GM12878 (cell line): Measurements from ENCODE around the gene TMEM88. TPM values are rescaled to one million over a fixed set of nuclear protein-coding genes. Genes with fewer than 3 reads are reported as not detected.

Experiments used
- BACH1 ChIP-seq: fragments of 450-650 bp; IDR thresholded peaks from 2 replicates; pipeline ENCODE4 v1.6.1; 2017; ENCODE audit warnings: mild to moderate bottlenecking, borderline replicate concordance
- BRCA1 ChIP-seq: IDR thresholded peaks from 2 replicates; pipeline ENCODE4 v1.6.1; 2011; ENCODE audit warnings: low read depth, low read length, improper control_type of control experiment
- CHD1 ChIP-seq: IDR thresholded peaks from 2 replicates; pipeline ENCODE4 v1.6.1; 2012; ENCODE audit warnings: low read depth, low read length, improper control_type of control experiment
- EED ChIP-seq: sonication (generic); IDR thresholded peaks from 2 replicates; pipeline ENCODE4 v1.6.1; 2016; ENCODE audit warnings: antibody characterized with exemption, low read depth
- FOXM1 ChIP-seq: IDR thresholded peaks from 2 replicates; pipeline ENCODE4 v1.6.1; 2012; ENCODE audit warnings: low read depth, mild to moderate bottlenecking, inconsistent platforms, low read length, moderate library complexity
- HDAC6 ChIP-seq: fragments of 200-600 bp; sonication (generic); IDR thresholded peaks from one replicate; pipeline ENCODE4 v1.8.0; 2017; ENCODE audit warnings: antibody characterized with exemption; ENCODE audit not compliant: unreplicated experiment
- IKZF2 ChIP-seq, 2 experiments: fragments of 450-650 bp; IDR thresholded peaks; 2 replicates each; pipeline ENCODE4 v1.6.1; 2017; ENCODE audit warnings: mild to moderate bottlenecking in 2 of 2, moderate library complexity in 2 of 2
- IRF5 ChIP-seq: fragments of 450-650 bp; IDR thresholded peaks from 2 replicates; pipeline ENCODE4 v1.6.1; 2017; ENCODE audit warnings: borderline replicate concordance
- MYB ChIP-seq: fragments of 150-350 bp; IDR thresholded peaks from 2 replicates; pipeline ENCODE4 v1.6.1; 2014; ENCODE audit warnings: mild to moderate bottlenecking, low read depth, low read length, borderline replicate concordance
- MYC ChIP-seq: IDR thresholded peaks from 2 replicates; pipeline ENCODE4 v1.6.1; 2011; ENCODE audit warnings: mild to moderate bottlenecking, low read length, moderate library complexity, inconsistent platforms; ENCODE audit not compliant: insufficient read depth, insufficient replicate concordance, insufficient read length, severe bottlenecking
- NBN ChIP-seq: fragments of 450-650 bp; IDR thresholded peaks from 2 replicates; pipeline ENCODE4 v1.6.1; 2016
- NFIC ChIP-seq: IDR thresholded peaks from 2 replicates; pipeline ENCODE4 v1.6.1; 2012; ENCODE audit warnings: low read depth, mild to moderate bottlenecking, inconsistent platforms, low read length, moderate library complexity
- NFXL1 ChIP-seq: fragments of 450-650 bp; IDR thresholded peaks from 2 replicates; pipeline ENCODE4 v1.6.1; 2017; ENCODE audit warnings: antibody characterized with exemption, mild to moderate bottlenecking, borderline replicate concordance
- PAX5 ChIP-seq: IDR thresholded peaks from 2 replicates; pipeline ENCODE4 v1.6.1; 2011; ENCODE audit warnings: low read depth, low read length, borderline replicate concordance
- PBX3 ChIP-seq: IDR thresholded peaks from 2 replicates; pipeline ENCODE4 v1.6.1; 2011; ENCODE audit warnings: mild to moderate bottlenecking, low read depth, low read length, moderate library complexity; ENCODE audit not compliant: insufficient replicate concordance
- SP1 ChIP-seq: IDR thresholded peaks from one replicate; pipeline ENCODE4 v1.6.1; 2011; ENCODE audit warnings: low read depth, low read length
- TCF7 ChIP-seq: IDR thresholded peaks from 2 replicates; pipeline ENCODE4 v1.6.1; 2014; ENCODE audit warnings: antibody characterized with exemption, borderline replicate concordance
- ZBTB4 ChIP-seq: fragments of 450-650 bp; formaldehyde crosslinking; IDR thresholded peaks from 2 replicates; pipeline ENCODE4 v1.4.0; 2022; ENCODE audit warnings: mild to moderate bottlenecking, moderate library complexity
- ZNF207 ChIP-seq: fragments of 450-650 bp; IDR thresholded peaks from 2 replicates; pipeline ENCODE4 v1.6.1; 2014; ENCODE audit warnings: antibody characterized with exemption, mild to moderate bottlenecking, borderline replicate concordance
- polyA plus RNA-seq, 11 experiments: library from polyadenylated mRNA; depleted of rRNA in 4 of 11; unstranded in 6 of 11; stranded (reverse) in 5 of 11; fragments of >200 nt; fragmentation: Nextera tagmentation in 4 of 11; fragmentation: Illumina TruSeq in 1 of 11; extraction: Ambion mirVana in 4 of 11; extraction: Trizol in 1 of 11; gene quantifications; 1 replicate in 1 of 11; 2 replicates in 10 of 11; pipeline versions ENCODE4 v1.2.1 to v1.2.3, GENCODE V29; 2011 to 2016; ENCODE audit warnings: inconsistent platforms in 2 of 11, missing spikeins in 2 of 11, low read depth in 1 of 11
- total RNA-seq, 4 experiments: library from RNA; depleted of rRNA in 3 of 4; stranded (reverse); fragments of >200 nt in 3 of 4; fragmentation: Illumina TruSeq in 1 of 4; extraction: Trizol in 1 of 4; gene quantifications; 2 replicates each; pipeline versions ENCODE4 v1.2.1 to v1.2.3, GENCODE V29; 2013 to 2021
- TF ChIP-seq, protein P1 (sequence below): fragments of 450-650 bp; IDR thresholded peaks from 2 replicates; pipeline ENCODE4 v1.6.1; 2017; ENCODE audit warnings: mild to moderate bottlenecking
- TF ChIP-seq, protein P2 (sequence below): IDR thresholded peaks from 2 replicates; pipeline ENCODE4 v1.6.1; 2011; ENCODE audit warnings: borderline replicate concordance, low read depth, mild to moderate bottlenecking, moderate library complexity, low read length; ENCODE audit not compliant: insufficient read depth, poor library complexity, severe bottlenecking

Gene TMEM88
- total and polyA plus RNA-seq, 10 of the 15 experiments (the other 5 are each of a cell fraction or from before 2014, with no cell fraction given) = 0.21 to 2.2 (median 0.62) TPM; not detected in 5

GRCh38 chr17:7836596-7837407 is 18.1 kb upstream of the TMEM88 start (continued):
- TF ChIP-seq EED (peak; percentile 62; the same call in 1 of the 2 replicates), NBN (peak; percentile 71), IRF5 (no peak), PAX5 (peak; percentile 46; the same call in 1 of the 2 replicates), NFXL1 (no peak), NFIC (no peak), CHD1 (no peak), BRCA1 (no peak), ZNF207 (peak; percentile 61), MYB (no peak), SP1 (peak; percentile 99), MYC (no peak), FOXM1 (no peak), BACH1 (no peak), ZBTB4 (CRISPR knock-in tag) (no peak), HDAC6 (no peak), PBX3 (peak; percentile 7), TCF7 (no peak), IKZF2 (IDR thresholded peaks at IDR 0.05) (peak; percentile 90 to 92)
- TF ChIP-seq, protein P1, sequence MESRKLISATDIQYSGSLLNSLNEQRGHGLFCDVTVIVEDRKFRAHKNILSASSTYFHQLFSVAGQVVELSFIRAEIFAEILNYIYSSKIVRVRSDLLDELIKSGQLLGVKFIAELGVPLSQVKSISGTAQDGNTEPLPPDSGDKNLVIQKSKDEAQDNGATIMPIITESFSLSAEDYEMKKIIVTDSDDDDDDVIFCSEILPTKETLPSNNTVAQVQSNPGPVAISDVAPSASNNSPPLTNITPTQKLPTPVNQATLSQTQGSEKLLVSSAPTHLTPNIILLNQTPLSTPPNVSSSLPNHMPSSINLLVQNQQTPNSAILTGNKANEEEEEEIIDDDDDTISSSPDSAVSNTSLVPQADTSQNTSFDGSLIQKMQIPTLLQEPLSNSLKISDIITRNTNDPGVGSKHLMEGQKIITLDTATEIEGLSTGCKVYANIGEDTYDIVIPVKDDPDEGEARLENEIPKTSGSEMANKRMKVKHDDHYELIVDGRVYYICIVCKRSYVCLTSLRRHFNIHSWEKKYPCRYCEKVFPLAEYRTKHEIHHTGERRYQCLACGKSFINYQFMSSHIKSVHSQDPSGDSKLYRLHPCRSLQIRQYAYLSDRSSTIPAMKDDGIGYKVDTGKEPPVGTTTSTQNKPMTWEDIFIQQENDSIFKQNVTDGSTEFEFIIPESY = no peak; the same call in 1 of the 2 replicates
- TF ChIP-seq, protein P2, sequence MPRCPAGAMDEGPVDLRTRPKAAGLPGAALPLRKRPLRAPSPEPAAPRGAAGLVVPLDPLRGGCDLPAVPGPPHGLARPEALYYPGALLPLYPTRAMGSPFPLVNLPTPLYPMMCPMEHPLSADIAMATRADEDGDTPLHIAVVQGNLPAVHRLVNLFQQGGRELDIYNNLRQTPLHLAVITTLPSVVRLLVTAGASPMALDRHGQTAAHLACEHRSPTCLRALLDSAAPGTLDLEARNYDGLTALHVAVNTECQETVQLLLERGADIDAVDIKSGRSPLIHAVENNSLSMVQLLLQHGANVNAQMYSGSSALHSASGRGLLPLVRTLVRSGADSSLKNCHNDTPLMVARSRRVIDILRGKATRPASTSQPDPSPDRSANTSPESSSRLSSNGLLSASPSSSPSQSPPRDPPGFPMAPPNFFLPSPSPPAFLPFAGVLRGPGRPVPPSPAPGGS = no peak
